Measurements from ENCODE around the gene IQCM. TPM values are rescaled to one million over a fixed set of nuclear protein-coding genes. Genes with fewer than 3 reads are reported as not detected.

The IQCM gene
- polyA plus RNA-seq, 4 donors, result 0.21 TPM; not detected in 3

- DNase-seq (ENCODE audit: low read depth in 4 of 4, low spot score in 3 of 4), result no peak
These were observed 487.5 kb downstream of the IQCM start for GRCh38 chr4:149328161-149328560.

GRCh38 chr4:149322203-149322602 is 493.4 kb downstream of the IQCM start:
- DNase-seq (ENCODE audit: low read depth in 4 of 4, low spot score in 3 of 4), result no peak

- no peak for DNase-seq (ENCODE audit: low read depth in 4 of 4, low spot score in 3 of 4)
These were observed 494.2 kb downstream of the IQCM start for GRCh38 chr4:149321438-149321837.

DNA sequence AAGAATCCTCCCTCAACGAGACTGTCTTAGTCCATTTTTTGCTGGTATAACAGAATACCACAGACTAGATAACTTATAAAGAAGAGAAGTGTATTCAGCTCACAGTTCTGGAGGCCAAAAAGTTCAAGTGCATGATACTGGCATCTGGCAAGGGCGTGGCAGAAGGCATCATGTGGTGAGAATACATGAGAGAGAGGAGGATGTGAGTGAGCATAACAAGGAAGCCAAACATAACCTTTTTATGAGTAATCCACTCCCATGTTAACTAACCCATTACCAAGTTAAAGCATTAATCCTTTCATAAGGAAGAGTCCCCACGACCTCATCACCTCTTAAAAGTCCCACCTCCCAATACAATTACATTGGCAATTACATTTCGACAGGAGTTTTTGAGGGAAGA is 504.6 kb downstream of the IQCM start:
- no peak for DNase-seq (ENCODE audit: low read depth in 4 of 4, low spot score in 3 of 4)

DNA sequence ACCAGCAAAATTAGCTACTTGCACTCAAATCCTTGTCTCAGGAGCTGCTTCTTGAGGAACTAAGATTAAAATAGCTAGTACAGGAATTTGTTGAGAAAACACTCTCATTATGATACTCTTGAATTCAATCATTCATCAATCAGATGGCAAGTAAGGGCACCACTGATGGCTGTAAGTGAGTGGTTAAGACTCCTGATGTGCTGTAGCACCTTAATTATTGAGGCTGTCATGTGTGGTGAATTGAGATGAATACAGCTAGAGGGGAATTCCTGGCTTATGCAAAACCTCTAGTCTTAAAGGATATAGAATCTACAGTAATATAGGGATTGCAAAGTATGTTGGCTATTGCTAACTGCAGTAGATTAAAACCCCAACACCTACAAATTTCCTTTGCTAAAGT is 509.1 kb downstream of the IQCM start:
- no peak for DNase-seq (ENCODE audit: low read depth in 4 of 4, low spot score in 3 of 4)
